ENCODE results near the gene LSM6.
A peak's percentile ranks its signal among the peaks of the same experiment; 100 is the strongest.

The LSM6 gene

GRCh38 chr4:146175541-146176453 is at the start of gene LSM6:
Gene LSM6, plus strand, starts transcription at chr4:146175718. Its CDS starts 7,204 bp downstream, at chr4:146182922.
- DNase-seq (ENCODE audit: low read depth) = peak; percentile 57

- DNase-seq (ENCODE audit: low read depth) = no peak
These were observed 43.1 kb upstream of the LSM6 start for GRCh38 chr4:146132445-146132844.

- DNase-seq (ENCODE audit: low read depth) = peak; percentile 34
These were observed 40.6 kb upstream of the LSM6 start for GRCh38 chr4:146134761-146135445.

GRCh38 chr4:146135941-146136340 is 39.6 kb upstream of the LSM6 start:
- no peak for DNase-seq (ENCODE audit: low read depth)

- no peak for DNase-seq (ENCODE audit: low read depth)
These were observed 32.8 kb upstream of the LSM6 start for GRCh38 chr4:146142768-146143167.

GRCh38 chr4:146143888-146144287 is 31.6 kb upstream of the LSM6 start:
- no peak for DNase-seq (ENCODE audit: low read depth)

GRCh38 chr4:146146918-146147317 is 28.6 kb upstream of the LSM6 start:
- no peak for DNase-seq (ENCODE audit: low read depth)

- DNase-seq (ENCODE audit: low read depth) = no peak
These were observed 27.5 kb upstream of the LSM6 start for GRCh38 chr4:146148021-146148420.

GRCh38 chr4:146154057-146154456 is 21.5 kb upstream of the LSM6 start:
- DNase-seq (ENCODE audit: low read depth) = no peak

- no peak for DNase-seq (ENCODE audit: low read depth)
These were observed 20.3 kb upstream of the LSM6 start for GRCh38 chr4:146155152-146155724.

- no peak for DNase-seq (ENCODE audit: low read depth)
These were observed 17.3 kb upstream of the LSM6 start for GRCh38 chr4:146158036-146158745.

GRCh38 chr4:146159384-146160058 is 16.0 kb upstream of the LSM6 start:
- no peak for DNase-seq (ENCODE audit: low read depth)

- DNase-seq (ENCODE audit: low read depth) = no peak
These were observed 14.3 kb upstream of the LSM6 start for GRCh38 chr4:146161243-146161642.

- DNase-seq (ENCODE audit: low read depth) = no peak
These were observed 10.3 kb upstream of the LSM6 start for GRCh38 chr4:146165221-146165620.

GRCh38 chr4:146165840-146166239 is 9.7 kb upstream of the LSM6 start:
- peak; percentile 9 for DNase-seq (ENCODE audit: low read depth)

- no peak for DNase-seq (ENCODE audit: low read depth)
These were observed 5.4 kb upstream of the LSM6 start for GRCh38 chr4:146170149-146170548.

- DNase-seq (ENCODE audit: low read depth) = no peak
These were observed 1.4 kb downstream of the LSM6 start for GRCh38 chr4:146176891-146177290.

GRCh38 chr4:146178126-146178525 is 2.6 kb downstream of the LSM6 start:
- DNase-seq (ENCODE audit: low read depth) = no peak

GRCh38 chr4:146179784-146180370 is 4.4 kb downstream of the LSM6 start:
- DNase-seq (ENCODE audit: low read depth) = no peak

- DNase-seq (ENCODE audit: low read depth) = no peak
These were observed 6.9 kb downstream of the LSM6 start for GRCh38 chr4:146182443-146182842.

GRCh38 chr4:146183209-146183608 is 7.7 kb downstream of the LSM6 start:
- DNase-seq (ENCODE audit: low read depth) = no peak
